Measurements from ENCODE around the gene TUBB4A. TPM values are rescaled to one million over a fixed set of nuclear protein-coding genes. Genes with fewer than 3 reads are reported as not detected.
A peak's percentile ranks its signal among the peaks of the same experiment; 100 is the strongest.

Gene TUBB4A
- total and polyA plus RNA-seq, 5 donors, result 0.45 to 7.4 (median 2.6) TPM

DNA sequence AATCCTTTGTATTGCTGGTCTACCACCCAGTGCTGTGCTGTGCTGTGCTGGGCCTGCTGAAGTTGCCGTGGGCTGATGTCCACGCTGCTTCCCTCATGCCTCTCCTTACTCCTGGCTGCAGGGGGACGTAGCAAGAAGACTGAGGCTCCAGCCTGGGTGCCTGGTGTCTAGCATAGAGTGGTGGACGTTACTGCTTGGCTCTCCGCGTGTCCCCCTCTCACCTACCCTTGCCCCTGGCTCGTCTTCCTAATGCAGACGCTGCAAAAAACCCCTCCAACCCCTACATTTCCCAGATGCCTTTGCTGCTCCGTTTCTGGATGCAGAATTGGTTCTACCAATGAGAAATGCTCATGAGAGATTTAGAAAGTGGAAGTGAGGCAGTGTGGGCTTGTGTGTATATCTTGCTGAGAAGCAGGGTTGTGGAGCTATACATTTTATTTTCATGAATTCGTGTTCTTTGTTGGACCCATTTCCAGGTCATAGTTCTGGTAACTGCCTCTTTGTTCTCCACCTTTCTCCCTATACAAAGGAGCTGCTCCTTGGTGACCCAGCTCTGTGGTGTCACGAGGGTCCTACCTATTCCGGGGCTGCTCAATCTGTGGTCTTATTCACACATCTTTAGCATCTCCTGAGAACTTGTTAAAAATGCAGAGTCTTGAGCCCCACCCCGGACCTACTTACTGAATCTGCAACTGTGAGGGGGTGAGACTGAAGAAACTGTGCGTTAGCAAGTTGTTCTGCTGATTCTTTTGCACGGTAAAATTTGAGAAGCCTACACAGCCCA, 12.6 kb downstream of the TUBB4A start:
- no peak overlapping the region for H3K27ac ChIP-seq (ENCODE audit: low read length)
- ATAC-seq (no peak), DNase-seq (no peak)
- intact Hi-C loops (cut with DNase I), result no loop called here
- WGBS, result 45% methylated on average over 15 of the region's 15 CpGs
- H3K4me3 ChIP-seq (ENCODE audit: low read length), result no peak overlapping the region
- H3K27me3 ChIP-seq (ENCODE audit: control insufficient read depth, insufficient read depth), result no peaks in the 10 kb centered on the region
- no peaks in the 10 kb centered on the region for H3K4me1 ChIP-seq (ENCODE audit: control insufficient read depth, insufficient read depth, low read length)
- peaks cover 5% of the 10 kb centered on the region for H3K9me3 ChIP-seq (ENCODE audit: control insufficient read depth, low read length)

DNA sequence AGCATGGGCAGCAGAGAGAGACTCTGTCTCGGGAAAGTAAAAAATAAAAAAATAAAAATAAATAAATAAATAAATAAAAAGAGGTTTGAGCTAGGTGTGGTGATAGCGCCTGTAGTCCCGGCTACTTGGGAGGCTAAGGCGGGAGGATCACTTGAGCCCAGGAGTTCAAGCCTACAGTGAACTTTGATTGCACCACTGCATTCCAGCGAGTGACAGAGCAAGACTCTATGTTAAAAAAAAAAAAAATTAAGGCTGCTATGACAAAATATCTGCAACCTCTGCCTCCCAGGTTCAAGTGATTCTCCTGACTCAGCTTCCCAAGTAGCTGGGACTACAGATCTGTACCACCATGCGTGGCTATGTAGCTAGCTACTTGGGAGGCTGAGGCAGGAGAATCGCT, 17.3 kb downstream of the TUBB4A start:
- Histone ChIP-seq H3K9me3 (ENCODE audit: control insufficient read depth, low read length) (no peaks in the 10 kb centered on the region), H3K27ac (ENCODE audit: low read length) (no peak overlapping the region), H3K4me1 (ENCODE audit: control insufficient read depth, insufficient read depth, low read length) (no peaks in the 10 kb centered on the region), H3K4me3 (ENCODE audit: low read length) (no peak overlapping the region), H3K27me3 (ENCODE audit: control insufficient read depth, insufficient read depth) (no peaks in the 10 kb centered on the region)
- ATAC-seq, result no peak
- 89% methylated on average over 7 of the region's 7 CpGs for WGBS
- no peak for DNase-seq
- intact Hi-C loops (cut with DNase I), result no loop called here

DNA sequence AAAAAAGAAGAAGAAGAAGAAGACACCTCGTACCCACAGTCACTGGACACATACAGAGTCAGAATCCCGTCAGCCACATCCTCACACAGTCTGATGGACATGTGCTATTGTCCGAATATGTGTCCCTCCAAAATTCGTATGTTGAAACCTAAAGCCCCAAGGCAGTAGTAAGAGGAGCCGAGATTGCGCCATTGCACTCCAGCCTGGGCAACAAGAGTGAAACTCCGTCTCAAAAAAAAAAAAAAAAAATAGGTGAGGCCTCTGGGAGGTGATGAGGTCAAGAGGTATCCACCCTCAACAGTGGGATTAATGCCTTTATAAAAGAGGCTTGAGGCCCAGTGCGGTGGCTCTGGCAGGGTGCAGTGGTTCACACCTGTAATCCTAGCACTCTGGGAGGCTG, 17.9 kb downstream of the TUBB4A start:
- no peaks in the 10 kb centered on the region for H3K27me3 ChIP-seq (ENCODE audit: control insufficient read depth, insufficient read depth)
- WGBS, result 87% methylated on average over 8 of the region's 8 CpGs

DNA sequence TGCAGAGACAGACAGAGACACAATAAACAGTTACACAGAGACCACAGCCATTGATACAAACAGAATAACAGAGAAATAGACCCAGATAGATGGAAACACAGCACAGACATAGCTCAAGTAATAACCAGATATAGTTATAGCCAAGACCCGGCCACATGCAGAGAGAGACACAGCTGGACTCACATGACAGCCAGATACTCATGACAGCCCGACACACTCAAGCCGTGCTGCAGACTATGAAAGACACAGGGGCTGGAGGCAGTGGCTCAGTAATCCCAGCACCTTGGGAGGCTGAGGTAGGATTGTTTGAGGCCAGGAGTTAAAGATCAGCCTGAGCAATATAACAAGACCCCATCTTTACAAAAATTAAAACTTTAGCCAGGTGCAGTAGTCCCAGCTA, 18.9 kb downstream of the TUBB4A start:
- Histone ChIP-seq H3K9me3 (ENCODE audit: control insufficient read depth, low read length) (no peaks in the 10 kb centered on the region), H3K27me3 (ENCODE audit: control insufficient read depth, insufficient read depth) (no peaks in the 10 kb centered on the region), H3K4me1 (ENCODE audit: control insufficient read depth, insufficient read depth, low read length) (no peaks in the 10 kb centered on the region), H3K27ac (ENCODE audit: low read length) (no peak overlapping the region), H3K4me3 (ENCODE audit: low read length) (no peak overlapping the region)
- 26% methylated on average over 3 of the region's 3 CpGs for WGBS
- DNase-seq, result no peak
- ATAC-seq, result no peak
- intact Hi-C loops (cut with DNase I), result no loop called here

More for the DNA sequence above, 17.9 kb downstream of the TUBB4A start:
- no peak for ATAC-seq
- intact Hi-C loops (cut with DNase I), result no loop called here
- Histone ChIP-seq H3K27ac (ENCODE audit: low read length) (no peak overlapping the region), H3K4me1 (ENCODE audit: control insufficient read depth, insufficient read depth, low read length) (no peaks in the 10 kb centered on the region), H3K4me3 (ENCODE audit: low read length) (no peak overlapping the region), H3K9me3 (ENCODE audit: control insufficient read depth, low read length) (no peaks in the 10 kb centered on the region)
- no peak for DNase-seq

DNA sequence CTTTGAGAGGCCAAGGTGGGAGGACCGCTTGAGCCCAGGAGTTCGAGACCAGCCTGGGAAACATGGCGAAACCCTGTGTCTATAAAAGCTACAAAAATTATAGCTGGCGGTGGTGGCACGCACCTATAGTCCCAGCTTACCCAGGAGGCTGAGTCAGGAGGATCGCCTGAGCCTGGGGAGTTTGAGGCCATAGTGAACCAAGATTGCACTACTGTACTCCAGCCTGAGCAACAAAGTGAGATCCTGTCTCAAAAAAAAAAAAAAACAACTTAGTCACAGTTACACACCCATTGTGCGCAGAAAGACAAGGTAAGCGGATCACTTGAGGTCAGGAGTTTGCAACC, 19.8 kb downstream of the TUBB4A start:
- no peaks in the 10 kb centered on the region for H3K27me3 ChIP-seq (ENCODE audit: control insufficient read depth, insufficient read depth)
- no peak overlapping the region for H3K4me3 ChIP-seq (ENCODE audit: low read length)
- DNase-seq (no peak), ATAC-seq (no peak)
- intact Hi-C loops (cut with DNase I), result no loop called here
- 95% methylated on average over 8 of the region's 8 CpGs for WGBS
- H3K27ac ChIP-seq (ENCODE audit: low read length), result no peak overlapping the region
- H3K4me1 ChIP-seq (ENCODE audit: control insufficient read depth, insufficient read depth, low read length), result no peaks in the 10 kb centered on the region
- H3K9me3 ChIP-seq (ENCODE audit: control insufficient read depth, low read length), result no peaks in the 10 kb centered on the region

DNA sequence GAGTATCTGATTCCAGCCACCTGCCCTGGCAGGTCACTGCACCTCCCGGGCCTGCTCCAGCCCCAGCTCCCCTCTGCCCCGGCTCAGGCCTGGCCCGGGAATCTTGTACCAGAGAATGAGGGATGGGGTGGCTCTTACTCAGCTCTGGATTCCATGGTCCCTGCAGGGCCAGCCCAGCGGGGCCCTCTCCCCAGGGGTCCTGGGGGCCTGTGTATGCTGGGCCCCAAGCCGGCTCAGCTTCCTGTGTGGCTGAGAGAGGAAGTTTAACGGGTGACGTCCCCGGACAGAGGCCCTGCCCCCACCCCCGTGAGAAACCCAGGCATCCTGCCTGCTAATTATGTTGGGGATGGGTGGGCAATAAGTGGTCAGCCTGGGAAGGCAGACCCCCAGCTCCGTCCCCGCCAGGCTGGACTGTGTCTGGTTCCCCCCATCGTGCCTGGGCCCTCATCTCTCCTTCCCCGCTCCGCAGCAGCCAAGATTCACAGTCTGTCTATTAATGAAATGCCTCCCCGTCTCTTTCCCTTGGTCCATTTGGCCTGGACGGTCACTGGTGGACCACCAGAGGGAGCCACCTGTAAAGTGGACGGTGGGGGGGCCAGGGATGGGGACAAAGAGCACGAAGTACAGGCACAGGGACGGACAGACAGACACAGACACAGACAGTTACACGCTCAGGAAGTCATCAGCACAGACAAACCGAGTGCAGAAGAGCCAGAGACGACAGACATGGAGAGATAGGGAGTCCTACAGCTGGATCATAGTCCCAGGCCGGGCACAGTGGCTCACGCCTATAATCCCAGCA, 20.4 kb downstream of the TUBB4A start, which contains the start of gene DENND1C:
Gene DENND1C (minus strand): TSS at position 247 of the 802 bp plus-strand sequence. CDS start 92 bp downstream, at position 155.
- peak in 2 of 3 donors; percentile 45 to 77 for DNase-seq
- WGBS, result 29% methylated on average over 24 of the region's 24 CpGs
- Histone ChIP-seq H3K4me1 (ENCODE audit: control insufficient read depth, insufficient read depth, low read length) (no peaks in the 10 kb centered on the region), H3K4me3 (ENCODE audit: low read length) (no peak within 1 kb of the TSS), H3K27me3 (ENCODE audit: control insufficient read depth, insufficient read depth) (no peaks in the 10 kb centered on the region), H3K27ac (ENCODE audit: low read length) (no peak within 1 kb of the TSS), H3K9me3 (ENCODE audit: control insufficient read depth, low read length) (no peaks in the 10 kb centered on the region)
- intact Hi-C loops (cut with DNase I), result no loop called here
- ATAC-seq, result peak in 1 of 2 donors; percentile 63

DNA sequence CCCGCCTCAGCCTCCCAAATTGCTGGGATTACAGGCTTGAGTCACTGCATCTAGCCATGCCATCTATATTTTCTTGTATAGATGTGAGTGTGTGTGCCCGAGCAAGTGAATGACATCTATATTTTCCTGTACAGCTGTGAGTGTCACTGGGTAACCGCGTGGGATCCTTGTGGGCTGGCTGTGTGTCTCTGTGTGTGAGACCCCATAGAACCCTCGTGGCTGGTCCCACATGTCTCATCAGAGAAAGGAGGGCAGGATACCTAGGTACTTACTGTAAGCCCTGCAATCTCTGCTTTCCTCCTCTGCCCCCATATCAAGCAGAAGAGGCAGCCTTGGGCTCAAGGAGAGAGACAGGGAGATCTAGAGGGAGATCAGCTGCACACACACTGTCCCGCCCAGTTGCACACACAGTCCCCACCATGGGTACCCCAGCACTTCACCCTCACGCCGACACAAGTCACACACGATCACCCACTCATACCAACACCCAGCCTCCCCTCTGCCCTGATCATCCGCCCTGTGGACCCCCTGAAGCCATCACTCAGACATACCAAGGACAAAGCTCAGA, 21.2 kb downstream of the TUBB4A start:
- DNase-seq (no peak), ATAC-seq (no peak)
- H3K9me3 ChIP-seq (ENCODE audit: control insufficient read depth, low read length), result no peaks in the 10 kb centered on the region
- intact Hi-C loops (cut with DNase I), result no loop called here
- WGBS, result 74% methylated on average over 10 of the region's 10 CpGs
- no peaks in the 10 kb centered on the region for H3K27me3 ChIP-seq (ENCODE audit: control insufficient read depth, insufficient read depth)
- H3K27ac ChIP-seq (ENCODE audit: low read length), result no peak overlapping the region
- no peak overlapping the region for H3K4me3 ChIP-seq (ENCODE audit: low read length)
- H3K4me1 ChIP-seq (ENCODE audit: control insufficient read depth, insufficient read depth, low read length), result no peaks in the 10 kb centered on the region

DNA sequence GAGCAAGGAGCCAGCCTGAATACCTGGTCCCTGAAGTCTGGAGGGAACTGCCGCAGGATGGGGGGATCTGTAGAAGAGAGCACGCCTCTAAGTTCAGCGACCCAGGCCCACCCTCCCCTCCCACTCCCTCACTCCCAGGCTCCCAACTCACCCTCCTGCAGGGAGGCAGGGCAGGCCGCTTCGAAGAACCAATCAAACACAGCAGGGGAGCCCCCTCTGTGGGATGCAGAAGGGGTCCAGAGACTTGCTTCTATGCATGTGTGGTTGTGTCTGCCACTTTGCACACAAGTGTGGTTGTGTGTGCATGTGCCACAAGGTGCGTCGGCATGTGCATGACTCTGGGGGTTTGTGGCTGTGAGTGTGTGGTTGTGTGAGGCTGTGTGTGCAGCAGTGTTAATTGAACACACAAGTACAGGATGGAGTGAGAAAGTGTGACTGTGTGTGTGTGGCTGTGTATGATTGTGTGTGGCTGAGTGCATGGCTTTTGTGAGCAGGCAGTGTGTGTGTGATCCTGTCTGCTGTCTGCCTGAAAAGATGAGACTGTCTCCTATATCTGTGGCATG, 22.2 kb downstream of the TUBB4A start:
- WGBS, result 58% methylated on average over 7 of the region's 7 CpGs
- DNase-seq (no peak), ATAC-seq (no peak)
- no peaks in the 10 kb centered on the region for H3K27me3 ChIP-seq (ENCODE audit: control insufficient read depth, insufficient read depth)
- no peak overlapping the region for H3K4me3 ChIP-seq (ENCODE audit: low read length)
- intact Hi-C loops (cut with DNase I), result no loop called here
- H3K27ac ChIP-seq (ENCODE audit: low read length), result no peak overlapping the region
- no peaks in the 10 kb centered on the region for H3K4me1 ChIP-seq (ENCODE audit: control insufficient read depth, insufficient read depth, low read length)
- no peaks in the 10 kb centered on the region for H3K9me3 ChIP-seq (ENCODE audit: control insufficient read depth, low read length)

DNA sequence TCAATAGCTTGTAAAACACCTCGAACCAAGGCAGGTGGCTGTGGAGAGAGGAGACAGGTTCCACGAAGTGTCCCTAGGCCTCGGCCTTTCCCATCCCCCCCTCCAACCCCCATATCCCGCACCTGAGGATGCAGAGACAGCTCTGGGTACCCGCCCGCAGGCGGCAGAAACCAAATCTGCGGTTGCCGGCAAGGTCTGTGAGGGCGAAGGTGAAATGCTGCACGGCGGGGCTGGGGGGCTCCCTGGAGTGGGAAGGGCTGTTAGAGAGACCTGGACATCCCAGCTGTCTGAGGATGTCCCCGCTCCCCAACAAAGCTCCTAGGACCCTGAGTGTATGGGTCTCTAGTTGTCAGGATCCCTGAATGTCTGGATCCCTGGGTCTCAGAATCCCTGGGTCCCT, 23.3 kb downstream of the TUBB4A start:
- intact Hi-C loops (cut with DNase I), result no loop called here
- Histone ChIP-seq H3K27ac (ENCODE audit: low read length) (no peak overlapping the region), H3K4me1 (ENCODE audit: control insufficient read depth, insufficient read depth, low read length) (no peaks in the 10 kb centered on the region), H3K4me3 (ENCODE audit: low read length) (no peak overlapping the region), H3K27me3 (ENCODE audit: control insufficient read depth, insufficient read depth) (no peaks in the 10 kb centered on the region), H3K9me3 (ENCODE audit: control insufficient read depth, low read length) (no peaks in the 10 kb centered on the region)
- DNase-seq (no peak), ATAC-seq (no peak)
- WGBS, result 81% methylated on average over 13 of the region's 13 CpGs

DNA sequence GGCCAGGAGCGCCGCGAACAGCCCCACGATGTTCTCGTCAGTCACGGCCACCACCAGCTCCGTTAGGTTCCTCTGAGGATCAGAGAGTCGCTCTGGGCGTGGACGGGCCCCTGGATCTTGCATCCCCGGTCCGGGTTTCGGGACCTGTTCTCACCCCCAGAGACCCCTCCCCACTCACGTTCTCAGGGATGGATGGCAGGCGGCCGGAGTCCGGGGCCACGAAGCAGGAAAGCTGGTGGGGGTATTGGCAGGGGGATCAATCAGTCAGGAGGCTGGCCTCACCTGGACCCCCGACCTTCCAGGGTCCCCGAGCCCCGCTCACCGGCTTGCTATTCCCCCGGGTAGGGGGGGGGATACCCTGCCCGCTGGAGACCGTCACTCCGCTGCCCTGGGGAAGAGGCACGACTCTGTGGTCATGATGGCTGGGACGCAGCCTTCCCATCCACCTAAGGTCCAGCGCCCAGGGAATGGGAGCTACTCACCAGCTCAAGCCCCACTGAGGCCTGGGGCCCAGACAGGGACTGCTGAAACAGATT, 25.1 kb downstream of the TUBB4A start:
- intact Hi-C loops (cut with DNase I), result no loop called here
- H3K4me1 ChIP-seq (ENCODE audit: control insufficient read depth, insufficient read depth, low read length), result no peaks in the 10 kb centered on the region
- no peaks in the 10 kb centered on the region for H3K9me3 ChIP-seq (ENCODE audit: control insufficient read depth, low read length)
- no peaks in the 10 kb centered on the region for H3K27me3 ChIP-seq (ENCODE audit: control insufficient read depth, insufficient read depth)
- ATAC-seq, result no peak
- no peak overlapping the region for H3K27ac ChIP-seq (ENCODE audit: low read length)
- no peak for DNase-seq
- peak overlapping the region; percentile 4 for H3K4me3 ChIP-seq (ENCODE audit: low read length)
- WGBS, result 22% methylated on average over 29 of the region's 29 CpGs
